ENCODE measurements around the gene ST13. TPM values are rescaled to one million over a fixed set of nuclear protein-coding genes. Genes with fewer than 3 reads are reported as not detected.

The ST13 gene

Small RNA genes lying within 50 kb of the gene (small RNA-seq; reads per million reads assigned to genes)
- not detected for gene JTBP1
- gene MIR4766 = 0.21 reads per million

Measured in skeletal muscle satellite cell (primary cell).